Neural cell (in vitro differentiated cells): Measurements from ENCODE around the gene CISH. TPM values are rescaled to one million over a fixed set of nuclear protein-coding genes. Genes with fewer than 3 reads are reported as not detected.

Experiments used
- H2AFZ ChIP-seq: fragments of 200-600, 300-800 bp; sonication (generic), shearing (Covaris generic); 2 replicates; pipeline ENCODE4 v1.6.0; 2014; ENCODE audit warnings: low read depth, mild to moderate bottlenecking, antibody characterized with exemption, low read length, moderate library complexity
- H3F3A ChIP-seq: fragments of 200-600 bp; shearing (Covaris generic); 2 replicates; pipeline ENCODE4 v1.6.1; 2016; ENCODE audit warnings: mild to moderate bottlenecking, moderate library complexity, mixed read lengths, antibody characterized with exemption, low read length; ENCODE audit not compliant: insufficient read depth, poor library complexity, severe bottlenecking
- H3K27ac ChIP-seq: fragments of 200-600, 300-800 bp; sonication (generic), shearing (Covaris generic); 2 replicates; pipeline ENCODE4 v1.5.1; 2014; ENCODE audit warnings: mild to moderate bottlenecking, low read length, moderate library complexity
- H3K27me3 ChIP-seq: fragments of 300-800, 200-600 bp; sonication (generic), shearing (Covaris generic); 2 replicates; pipeline ENCODE4 v1.6.0; 2014; ENCODE audit warnings: mild to moderate bottlenecking, low read depth, low read length, moderate library complexity; ENCODE audit not compliant: insufficient read depth
- H3K36me3 ChIP-seq: fragments of 300-800, 200-600 bp; sonication (generic), shearing (Covaris generic); 2 replicates; pipeline ENCODE4 v1.5.1; 2014; ENCODE audit warnings: mild to moderate bottlenecking, antibody characterized with exemption, low read length, moderate library complexity; ENCODE audit not compliant: insufficient read depth
- H3K4me2 ChIP-seq: fragments of 300-800, 200-600 bp; sonication (generic), shearing (Covaris generic); 2 replicates; pipeline ENCODE4 v1.6.0; 2014; ENCODE audit warnings: mild to moderate bottlenecking, low read length
- H3K4me3 ChIP-seq: fragments of 300-800, 200-600 bp; sonication (generic), shearing (Covaris generic); 2 replicates; pipeline ENCODE4 v1.5.1; 2014; ENCODE audit warnings: mild to moderate bottlenecking, low read length, moderate library complexity
- H3K79me2 ChIP-seq: fragments of 200-600 bp; shearing (Covaris generic); replicated peaks from 2 replicates; pipeline ENCODE4 v1.6.0; 2014; ENCODE audit warnings: mild to moderate bottlenecking, low read length, moderate library complexity; ENCODE audit not compliant: insufficient read depth
- H3K9ac ChIP-seq: fragments of 300-800, 200-600 bp; sonication (generic), shearing (Covaris generic); 2 replicates; pipeline ENCODE4 v1.6.1; 2016; ENCODE audit warnings: mild to moderate bottlenecking, low read length, mixed read lengths
- H3K9me2 ChIP-seq: fragments of 200-600 bp; shearing (Covaris generic); 2 replicates; pipeline ENCODE4 v1.6.1; 2016; ENCODE audit warnings: mild to moderate bottlenecking, low read length, mixed read lengths; ENCODE audit not compliant: insufficient read depth
- H3K9me3 ChIP-seq: fragments of 200-600, 300-800 bp; sonication (generic), shearing (Covaris generic); 2 replicates; pipeline ENCODE4 v1.6.1; 2016; ENCODE audit warnings: mild to moderate bottlenecking, mixed run types, low read length, moderate library complexity, mixed read lengths
- H4K20me1 ChIP-seq: fragments of 200-600 bp; shearing (Covaris generic); 2 replicates; pipeline ENCODE4 v1.6.1; 2016; ENCODE audit warnings: mild to moderate bottlenecking, mixed run types; ENCODE audit not compliant: insufficient read depth
- EP300 ChIP-seq: fragments of 450-650 bp; conservative IDR thresholded peaks from 2 replicates; pipeline ENCODE4 v1.6.1; 2014; ENCODE audit warnings: antibody characterized with exemption, mild to moderate bottlenecking, moderate library complexity; ENCODE audit not compliant: poor library complexity, severe bottlenecking
- EZH2 ChIP-seq: fragments of 200-600, 300-800 bp; shearing (Covaris generic), sonication (generic); IDR thresholded peaks from 2 replicates; pipeline ENCODE4 v1.6.1; 2014; ENCODE audit warnings: antibody characterized with exemption, low read length, borderline replicate concordance, mild to moderate bottlenecking; ENCODE audit not compliant: insufficient read depth, poor library complexity, severe bottlenecking
- MXI1 ChIP-seq: fragments of 450-650 bp; conservative IDR thresholded peaks from 2 replicates; pipeline ENCODE4 v1.6.1; 2014; ENCODE audit warnings: antibody characterized with exemption, mild to moderate bottlenecking; ENCODE audit not compliant: poor library complexity, severe bottlenecking
- RAD21 ChIP-seq: fragments of 450-650 bp; conservative IDR thresholded peaks from 2 replicates; pipeline ENCODE4 v1.6.1; 2014; ENCODE audit warnings: antibody characterized with exemption, mild to moderate bottlenecking, moderate library complexity
- REST ChIP-seq: IDR thresholded peaks from 2 replicates; pipeline ENCODE4 v1.6.1; 2012; ENCODE audit warnings: borderline replicate concordance
- SMC3 ChIP-seq: fragments of 450-650 bp; conservative IDR thresholded peaks from 2 replicates; pipeline ENCODE4 v1.6.1; 2014; ENCODE audit warnings: antibody characterized with exemption, mild to moderate bottlenecking, moderate library complexity; ENCODE audit not compliant: poor library complexity
- TAF1 ChIP-seq: IDR thresholded peaks from 2 replicates; pipeline ENCODE4 v1.6.1; 2012; ENCODE audit warnings: low read depth
- polyA plus RNA-seq: library from polyadenylated mRNA; depleted of rRNA; stranded (reverse); fragments of >200 nt; gene quantifications from 2 replicates; pipeline ENCODE4 v1.2.3, GENCODE V29; 2014
- TF ChIP-seq, protein P1 (sequence below): fragments of 450-650 bp; IDR thresholded peaks from 2 replicates; pipeline ENCODE4 v1.5.1; 2014; ENCODE audit warnings: antibody characterized with exemption, mild to moderate bottlenecking, moderate library complexity; ENCODE audit not compliant: poor library complexity, severe bottlenecking

The CISH gene
- polyA plus RNA-seq, 1 donor from 2014 or later = not detected

- H3K36me3 ChIP-seq = no peaks in the 10 kb centered on the region
- no peak overlapping the region for H2AFZ ChIP-seq
- H3K27me3 ChIP-seq = no peaks in the 10 kb centered on the region
- no peaks in the 10 kb centered on the region for H3K9me3 ChIP-seq
- H4K20me1 ChIP-seq = no peaks in the 10 kb centered on the region
- no peaks in the 10 kb centered on the region for H3F3A ChIP-seq
- no peaks in the 10 kb centered on the region for H3K9me2 ChIP-seq
- H3K4me2 ChIP-seq = no peak overlapping the region
- no peak overlapping the region for H3K4me3 ChIP-seq
- TF ChIP-seq RAD21 (no peak), REST (no peak), EZH2 (no peak), SMC3 (no peak), MXI1 (no peak)
- TF ChIP-seq, protein P1, sequence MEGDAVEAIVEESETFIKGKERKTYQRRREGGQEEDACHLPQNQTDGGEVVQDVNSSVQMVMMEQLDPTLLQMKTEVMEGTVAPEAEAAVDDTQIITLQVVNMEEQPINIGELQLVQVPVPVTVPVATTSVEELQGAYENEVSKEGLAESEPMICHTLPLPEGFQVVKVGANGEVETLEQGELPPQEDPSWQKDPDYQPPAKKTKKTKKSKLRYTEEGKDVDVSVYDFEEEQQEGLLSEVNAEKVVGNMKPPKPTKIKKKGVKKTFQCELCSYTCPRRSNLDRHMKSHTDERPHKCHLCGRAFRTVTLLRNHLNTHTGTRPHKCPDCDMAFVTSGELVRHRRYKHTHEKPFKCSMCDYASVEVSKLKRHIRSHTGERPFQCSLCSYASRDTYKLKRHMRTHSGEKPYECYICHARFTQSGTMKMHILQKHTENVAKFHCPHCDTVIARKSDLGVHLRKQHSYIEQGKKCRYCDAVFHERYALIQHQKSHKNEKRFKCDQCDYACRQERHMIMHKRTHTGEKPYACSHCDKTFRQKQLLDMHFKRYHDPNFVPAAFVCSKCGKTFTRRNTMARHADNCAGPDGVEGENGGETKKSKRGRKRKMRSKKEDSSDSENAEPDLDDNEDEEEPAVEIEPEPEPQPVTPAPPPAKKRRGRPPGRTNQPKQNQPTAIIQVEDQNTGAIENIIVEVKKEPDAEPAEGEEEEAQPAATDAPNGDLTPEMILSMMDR = no peak
- no peaks in the 10 kb centered on the region for H3K79me2 ChIP-seq
- no peak overlapping the region for H3K27ac ChIP-seq
- no peak overlapping the region for H3K9ac ChIP-seq
Measured at GRCh38 chr3:50587806-50588758, 23.5 kb downstream of the CISH start.

DNA sequence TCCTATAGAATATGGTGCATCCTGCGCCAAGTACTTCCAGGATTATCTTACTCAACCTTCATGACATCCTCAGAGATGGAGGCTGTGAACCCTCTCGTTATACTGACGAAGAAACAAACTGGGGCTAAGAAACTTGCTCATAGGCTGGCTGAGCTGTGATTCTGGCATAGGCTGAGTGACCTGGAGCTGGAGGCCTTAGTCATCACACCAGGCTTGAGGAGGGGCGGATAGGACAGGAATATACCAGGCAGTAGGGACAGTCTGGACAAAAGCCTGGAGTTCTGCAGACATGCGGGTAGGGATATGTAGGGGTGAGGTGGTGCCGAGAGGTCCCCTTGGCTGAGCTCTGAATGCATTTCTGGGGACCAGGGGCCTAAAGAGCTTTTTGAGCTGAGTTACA is 24.2 kb downstream of the CISH start:
- TF ChIP-seq MXI1 (no peak), EZH2 (no peak)
- H3K27me3 ChIP-seq = no peaks in the 10 kb centered on the region
- H3K9ac ChIP-seq = no peak overlapping the region

GRCh38 chr3:50586763-50587070 is 24.9 kb downstream of the CISH start:
- no peaks in the 10 kb centered on the region for H3F3A ChIP-seq
- no peaks in the 10 kb centered on the region for H3K79me2 ChIP-seq
- no peak overlapping the region for H3K4me2 ChIP-seq
- H3K9me2 ChIP-seq = no peaks in the 10 kb centered on the region
- TF ChIP-seq EP300 (no peak), REST (no peak), EZH2 (no peak), RAD21 (no peak), MXI1 (no peak), TAF1 (no peak)
- TF ChIP-seq, protein P1 = no peak
- H3K9me3 ChIP-seq = no peaks in the 10 kb centered on the region
- H4K20me1 ChIP-seq = no peaks in the 10 kb centered on the region
- no peak overlapping the region for H3K4me3 ChIP-seq
- H2AFZ ChIP-seq = no peak overlapping the region
- no peaks in the 10 kb centered on the region for H3K36me3 ChIP-seq
- H3K27ac ChIP-seq = no peak overlapping the region
- H3K27me3 ChIP-seq = no peaks in the 10 kb centered on the region
- H3K9ac ChIP-seq = no peak overlapping the region

More for the DNA sequence above, 24.2 kb downstream of the CISH start:
- no peaks in the 10 kb centered on the region for H3K9me2 ChIP-seq
- H4K20me1 ChIP-seq = no peaks in the 10 kb centered on the region
- H3F3A ChIP-seq = no peaks in the 10 kb centered on the region
- H3K79me2 ChIP-seq = no peaks in the 10 kb centered on the region
- H2AFZ ChIP-seq = no peak overlapping the region
- H3K9me3 ChIP-seq = no peaks in the 10 kb centered on the region
- H3K4me3 ChIP-seq = no peak overlapping the region
- no peaks in the 10 kb centered on the region for H3K36me3 ChIP-seq
- H3K4me2 ChIP-seq = no peak overlapping the region
- no peak overlapping the region for H3K27ac ChIP-seq
